ES-I3 (cell line): ENCODE results near the gene CCDC13.
"Not testable (repeated sequence)": the region's sequence is repeated elsewhere in the genome, so short reads cannot be mapped to it uniquely, and the experiment has no call there.

Source experiments
- H3K36me3 ChIP-seq: 2 replicates; pipeline ENCODE4 v1.6.1; 2013; ENCODE audit warnings: mild to moderate bottlenecking, low read length, control low read depth, moderate library complexity; ENCODE audit not compliant: insufficient read depth
- H3K4me1 ChIP-seq: 2 replicates; pipeline ENCODE4 v1.6.1; 2013; ENCODE audit warnings: mild to moderate bottlenecking, control low read depth, low read length; ENCODE audit not compliant: insufficient read depth
- H3K9ac ChIP-seq: 2 replicates; pipeline ENCODE4 v1.6.1; 2013; ENCODE audit warnings: low read depth, mild to moderate bottlenecking, low read length, moderate library complexity
- H3K9me3 ChIP-seq: 2 replicates; pipeline ENCODE4 v1.6.1; 2013; ENCODE audit warnings: mild to moderate bottlenecking, low read length, moderate library complexity; ENCODE audit not compliant: control insufficient read depth, insufficient read depth

Gene CCDC13

GRCh38 chr3:42772670-42773408, at the start of gene CCDC13:
Gene CCDC13 (minus strand): TSS chr3:42773253. CDS start chr3:42758345, 14,908 bp downstream.
- Histone ChIP-seq H3K4me1 (no peaks in the 10 kb centered on the region), H3K36me3 (no peaks in the 10 kb centered on the region), H3K9me3 (no peaks in the 10 kb centered on the region), H3K9ac (peak within 1 kb of the TSS; percentile 76; the same call in 1 of the 2 replicates)

GRCh38 chr3:42822828-42823227, 49.8 kb upstream of the CCDC13 start:
- Histone ChIP-seq H3K9me3 (peaks cover 3% of the 10 kb centered on the region; the same call in 1 of the 2 replicates), H3K4me1 (peaks cover 8% of the 10 kb centered on the region; the same call in 1 of the 2 replicates), H3K9ac (no peak overlapping the region), H3K36me3 (no peaks in the 10 kb centered on the region)

- Histone ChIP-seq H3K9me3 (peaks cover 3% of the 10 kb centered on the region; the same call in 1 of the 2 replicates), H3K9ac (no peak overlapping the region), H3K36me3 (no peaks in the 10 kb centered on the region), H3K4me1 (peaks cover 8% of the 10 kb centered on the region; the same call in 1 of the 2 replicates)
These were observed 47.6 kb upstream of the CCDC13 start for GRCh38 chr3:42820746-42821051.

GRCh38 chr3:42819351-42819965, 46.4 kb upstream of the CCDC13 start:
- no peak overlapping the region for H3K9ac ChIP-seq
- no peaks in the 10 kb centered on the region; the same call in 1 of the 2 replicates for H3K9me3 ChIP-seq
- H3K36me3 ChIP-seq = no peaks in the 10 kb centered on the region
- peaks cover 10% of the 10 kb centered on the region; the same call in 1 of the 2 replicates for H3K4me1 ChIP-seq

- Histone ChIP-seq H3K36me3 (no peaks in the 10 kb centered on the region), H3K4me1 (peaks cover 6% of the 10 kb centered on the region; the same call in 1 of the 2 replicates), H3K9ac (no peak overlapping the region), H3K9me3 (no peaks in the 10 kb centered on the region)
These were observed 42.8 kb upstream of the CCDC13 start for GRCh38 chr3:42815826-42816225.

GRCh38 chr3:42814914-42815507, 42.0 kb upstream of the CCDC13 start:
- Histone ChIP-seq H3K9me3 (no peaks in the 10 kb centered on the region), H3K4me1 (peaks cover 6% of the 10 kb centered on the region; the same call in 1 of the 2 replicates), H3K36me3 (no peaks in the 10 kb centered on the region), H3K9ac (no peak overlapping the region)

GRCh38 chr3:42814246-42814645, 41.2 kb upstream of the CCDC13 start:
- H3K36me3 ChIP-seq = no peaks in the 10 kb centered on the region
- 0 out of 2 replicates have a peak, but pooled peaks cover 3% of the 10 kb centered on the region for H3K4me1 ChIP-seq
- H3K9me3 ChIP-seq = no peaks in the 10 kb centered on the region
- H3K9ac ChIP-seq = no peak overlapping the region

GRCh38 chr3:42811118-42811883, 38.2 kb upstream of the CCDC13 start:
- not testable (repeated sequence) for H3K36me3 ChIP-seq, H3K9ac ChIP-seq

GRCh38 chr3:42810706-42811105, 37.7 kb upstream of the CCDC13 start:
- not testable (repeated sequence) for H3K36me3 ChIP-seq, H3K9ac ChIP-seq, H3K4me1 ChIP-seq, H3K9me3 ChIP-seq

More at GRCh38 chr3:42811118-42811883, 38.2 kb upstream of the CCDC13 start:
- H3K9me3 ChIP-seq, H3K4me1 ChIP-seq: not testable (repeated sequence)

GRCh38 chr3:42809202-42809601, 36.1 kb upstream of the CCDC13 start, which contains the start of gene ACKR2:
Gene ACKR2 (plus strand): TSS chr3:42809445. CDS start chr3:42864503, 55,058 bp downstream.
- Histone ChIP-seq H3K4me1 (no peaks in the 10 kb centered on the region), H3K9me3 (no peaks in the 10 kb centered on the region), H3K36me3 (no peaks in the 10 kb centered on the region), H3K9ac (no peak within 1 kb of the TSS)

GRCh38 chr3:42807929-42808328, 34.9 kb upstream of the CCDC13 start:
- Histone ChIP-seq H3K4me1 (no peaks in the 10 kb centered on the region), H3K36me3 (no peaks in the 10 kb centered on the region), H3K9ac (no peak overlapping the region), H3K9me3 (no peaks in the 10 kb centered on the region)

- peak overlapping the region; percentile 79; the same call in 1 of the 2 replicates for H3K9ac ChIP-seq
- H3K4me1 ChIP-seq = 0 out of 2 replicates have a peak, but pooled peaks cover 5% of the 10 kb centered on the region
- H3K9me3 ChIP-seq = no peaks in the 10 kb centered on the region
- H3K36me3 ChIP-seq = no peaks in the 10 kb centered on the region
These were observed 32.2 kb upstream of the CCDC13 start for GRCh38 chr3:42805141-42805821.

- no peaks in the 10 kb centered on the region for H3K9me3 ChIP-seq
- H3K36me3 ChIP-seq = no peaks in the 10 kb centered on the region
- H3K9ac ChIP-seq = peak overlapping the region; percentile 79
- 0 out of 2 replicates have a peak, but pooled peaks cover 5% of the 10 kb centered on the region for H3K4me1 ChIP-seq
These were observed 31.7 kb upstream of the CCDC13 start for GRCh38 chr3:42804831-42805132.
